Activated T-helper 9 cell treated with anti-CD3 and anti-CD28 coated beads, Interleukin-2, amount 50 U/mL, for 16 hours (primary cell): ENCODE data around the gene NTN3.
"Not testable (repeated sequence)": the region's sequence is repeated elsewhere in the genome, so short reads cannot be mapped to it uniquely, and the experiment has no call there.

Source experiments
- DNase-seq: peaks from one replicate; pipeline ENCODE4 v3.0.0-alpha.2; 2020; ENCODE audit warnings: low read depth

The NTN3 gene

DNA sequence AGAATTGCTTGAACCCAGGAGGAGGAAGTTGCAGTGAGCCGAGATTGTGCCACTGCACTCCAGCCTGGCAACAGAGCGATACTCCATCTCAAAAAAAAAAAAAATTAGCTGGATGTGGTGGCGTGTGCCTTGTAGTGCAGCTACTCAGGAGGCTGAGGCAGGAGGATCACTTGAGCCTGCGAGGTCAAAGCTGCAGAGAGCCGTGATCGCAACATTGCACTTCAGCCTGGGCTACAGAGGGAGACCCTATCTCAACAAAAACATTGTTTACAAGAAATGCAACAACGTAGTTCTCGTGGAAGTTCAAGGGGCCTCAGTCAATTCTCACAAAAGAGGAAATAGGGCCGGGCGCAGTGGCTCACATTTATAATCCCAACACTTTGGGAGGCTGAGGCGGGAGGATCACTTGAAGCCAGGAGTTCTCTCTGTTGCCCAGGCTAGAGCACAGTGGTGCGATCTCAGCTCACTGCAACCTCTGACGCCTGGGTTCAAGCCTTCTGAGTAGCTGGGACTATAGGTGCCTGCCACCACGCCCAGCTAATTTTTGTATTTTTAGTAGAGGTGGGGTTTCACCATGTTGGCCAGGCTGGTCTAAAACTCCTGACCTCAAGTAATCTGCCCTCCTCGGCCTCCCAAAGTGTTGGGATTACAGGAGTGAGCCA, 29.8 kb upstream of the NTN3 start:
- not testable (repeated sequence) for DNase-seq

- DNase-seq, result no peak
Observed at GRCh38 chr16:2443555-2443954, 27.5 kb upstream of the NTN3 start.

DNA sequence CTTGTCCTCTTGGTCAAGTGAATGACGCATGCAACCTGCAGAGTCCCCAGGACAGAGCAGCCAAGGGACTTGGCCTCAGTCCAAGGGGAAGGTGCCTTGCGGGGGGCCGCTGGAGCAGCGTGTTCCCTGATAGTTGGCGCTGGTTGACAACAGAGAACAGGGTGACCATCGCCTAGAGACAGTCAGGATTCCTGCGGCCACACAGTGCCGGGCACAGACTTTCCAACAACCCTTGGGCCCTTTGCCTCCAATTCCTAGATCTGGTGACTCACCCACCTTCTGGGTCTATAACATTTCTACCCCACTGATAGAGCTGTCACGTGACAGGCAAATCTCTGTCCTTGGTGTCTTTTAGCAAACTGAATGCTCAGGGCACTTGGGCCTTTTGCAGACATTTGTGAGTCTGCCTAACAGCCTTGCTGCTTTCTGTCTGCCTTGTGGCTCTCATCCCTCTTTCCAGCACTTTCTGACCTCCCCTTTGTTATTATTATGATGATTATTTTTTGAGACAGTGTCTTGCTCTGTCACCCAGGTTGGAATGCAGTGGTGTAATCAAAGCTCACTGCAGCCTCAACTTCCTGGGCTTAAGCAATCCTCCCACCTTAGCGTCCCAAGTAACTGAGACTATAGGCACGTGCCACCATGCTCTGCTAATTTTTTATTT, 23.0 kb upstream of the NTN3 start:
- DNase-seq, result no peak

GRCh38 chr16:2449118-2449517, 22.0 kb upstream of the NTN3 start:
- no peak for DNase-seq

GRCh38 chr16:2450535-2450934, 20.6 kb upstream of the NTN3 start:
- DNase-seq, result no peak

- DNase-seq, result no peak
Observed at GRCh38 chr16:2450975-2451381, 20.1 kb upstream of the NTN3 start.

DNA sequence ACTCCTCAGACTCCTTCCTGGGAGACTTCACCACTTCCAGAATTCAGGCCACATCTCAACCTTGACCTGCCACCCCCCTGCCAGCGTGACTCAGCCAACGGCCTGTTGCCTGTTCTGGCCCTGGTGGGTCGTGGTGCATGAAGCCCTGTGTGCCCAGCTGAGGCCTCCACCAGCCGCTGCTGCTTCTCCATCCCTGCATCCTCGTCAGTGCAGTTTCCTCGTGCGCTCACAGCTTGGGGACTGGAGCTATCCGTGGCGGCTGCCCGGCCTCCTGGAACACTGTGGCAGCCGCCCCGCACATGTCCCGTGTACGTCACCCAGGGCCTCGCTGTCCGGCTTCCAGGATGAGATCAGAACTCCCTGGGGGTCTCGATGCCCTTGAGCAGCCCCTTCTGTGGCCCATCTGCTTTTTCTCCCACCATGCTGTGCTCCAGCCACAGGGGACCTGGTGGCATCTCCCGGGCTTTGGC, 19.2 kb upstream of the NTN3 start:
- no peak for DNase-seq

DNA sequence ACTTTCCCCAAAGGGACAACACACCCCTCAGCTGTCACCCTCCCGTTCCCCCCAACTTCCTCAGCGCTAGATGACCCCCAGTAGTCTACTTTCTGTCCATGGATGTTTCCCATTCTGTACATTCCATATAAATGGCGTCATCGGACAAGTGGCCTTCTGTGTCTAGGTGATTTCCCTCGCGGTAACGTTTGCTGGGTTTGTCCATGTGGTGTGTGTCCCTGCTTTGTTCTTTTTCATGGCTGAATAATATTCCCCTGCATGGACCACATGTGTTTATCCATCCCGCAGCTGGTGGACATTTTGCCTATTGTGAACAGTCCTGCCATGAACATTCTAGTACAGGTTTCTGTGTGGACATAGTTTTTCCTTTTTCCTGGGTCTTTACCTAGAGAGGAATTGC, 18.4 kb upstream of the NTN3 start:
- no peak for DNase-seq

DNA sequence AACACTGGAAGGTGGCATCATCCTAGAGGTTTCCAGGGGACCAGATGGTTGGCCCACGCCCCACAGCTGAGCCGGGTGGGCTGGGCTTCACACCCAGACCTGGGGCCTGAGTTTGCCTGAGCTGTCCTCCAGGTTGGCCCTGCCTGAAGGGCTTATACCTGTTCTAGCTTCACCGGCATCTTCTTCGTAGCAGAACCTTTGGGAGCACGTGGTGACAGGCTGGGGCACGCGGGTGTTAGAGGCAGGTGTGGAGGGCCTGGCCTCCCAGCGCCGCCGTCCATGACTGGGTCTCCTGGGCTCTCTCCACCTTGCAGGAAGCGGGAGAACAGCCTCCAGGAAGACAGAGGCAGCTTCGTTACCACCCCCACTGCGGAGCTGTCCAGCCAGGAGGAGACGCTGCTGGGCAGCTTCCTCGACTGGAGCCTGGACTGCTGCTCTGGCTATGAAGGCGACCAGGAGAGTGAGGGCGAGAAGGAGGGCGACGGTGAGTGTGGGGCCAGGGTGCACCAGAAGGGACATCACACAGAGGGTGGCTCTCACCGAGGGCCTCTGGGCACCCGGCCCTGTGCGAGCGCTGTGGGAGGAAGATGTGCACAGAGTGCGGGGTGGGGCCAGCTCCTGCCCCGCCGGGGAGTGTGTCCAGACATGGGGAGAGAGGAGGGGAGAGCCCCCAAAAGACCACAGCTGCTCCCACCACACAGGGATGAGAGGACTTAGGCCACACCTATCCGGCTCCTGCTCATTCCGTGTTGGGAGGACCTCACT, 15.8 kb upstream of the NTN3 start:
- no peak for DNase-seq

DNA sequence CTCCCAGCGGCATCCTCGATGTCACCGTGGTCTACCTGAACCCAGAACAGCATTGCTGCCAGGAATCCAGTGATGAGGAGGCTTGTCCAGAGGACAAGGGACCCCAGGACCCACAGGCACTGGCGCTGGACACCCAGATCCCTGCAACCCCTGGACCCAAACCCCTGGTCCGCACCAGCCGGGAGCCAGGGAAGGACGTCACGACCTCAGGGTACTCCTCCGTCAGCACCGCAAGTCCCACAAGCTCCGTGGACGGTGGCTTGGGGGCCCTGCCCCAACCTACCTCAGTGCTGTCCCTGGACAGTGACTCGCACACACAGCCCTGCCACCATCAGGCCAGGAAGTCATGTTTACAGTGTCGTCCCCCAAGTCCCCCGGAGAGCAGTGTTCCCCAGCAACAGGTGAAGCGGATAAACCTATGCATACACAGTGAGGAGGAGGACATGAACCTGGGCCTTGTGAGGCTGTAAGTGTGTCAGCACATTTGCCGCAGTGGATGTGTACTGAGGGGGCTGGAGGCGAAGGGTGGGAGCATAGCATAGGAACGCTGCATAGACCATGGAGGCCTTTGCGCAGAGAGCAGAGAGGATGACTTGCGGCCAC, 14.4 kb upstream of the NTN3 start:
- DNase-seq, result no peak

GRCh38 chr16:2457267-2457666, 13.8 kb upstream of the NTN3 start:
- DNase-seq, result no peak

DNA sequence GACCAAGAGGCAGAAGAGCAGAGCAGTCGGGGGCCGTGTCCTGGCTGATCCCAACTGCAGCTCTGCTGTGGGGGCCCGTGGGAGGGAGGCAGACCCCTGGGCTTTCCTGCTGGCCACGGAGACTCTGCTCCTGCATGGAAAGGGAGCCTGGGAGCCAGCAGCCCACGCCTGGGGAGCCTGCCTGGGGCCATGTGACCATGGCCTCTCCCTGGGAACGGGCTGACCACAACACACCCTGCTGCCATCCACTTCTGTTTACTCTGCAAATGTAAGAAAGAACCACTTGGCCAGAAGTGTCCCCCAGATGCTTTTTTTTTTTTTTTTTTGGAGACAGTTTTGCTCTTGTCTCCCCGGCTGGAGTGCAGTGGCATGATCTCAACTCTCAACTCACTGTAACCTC, 13.2 kb upstream of the NTN3 start:
- no peak for DNase-seq

- no peak for DNase-seq
Observed at GRCh38 chr16:2458887-2459646, 12.0 kb upstream of the NTN3 start.

GRCh38 chr16:2459647-2460390, 11.3 kb upstream of the NTN3 start, which contains the start of gene TEDC2:
Gene TEDC2 (plus strand): TSS chr16:2460109. CDS start chr16:2460145, 36 bp downstream.
- DNase-seq, result peak; percentile 95

DNA sequence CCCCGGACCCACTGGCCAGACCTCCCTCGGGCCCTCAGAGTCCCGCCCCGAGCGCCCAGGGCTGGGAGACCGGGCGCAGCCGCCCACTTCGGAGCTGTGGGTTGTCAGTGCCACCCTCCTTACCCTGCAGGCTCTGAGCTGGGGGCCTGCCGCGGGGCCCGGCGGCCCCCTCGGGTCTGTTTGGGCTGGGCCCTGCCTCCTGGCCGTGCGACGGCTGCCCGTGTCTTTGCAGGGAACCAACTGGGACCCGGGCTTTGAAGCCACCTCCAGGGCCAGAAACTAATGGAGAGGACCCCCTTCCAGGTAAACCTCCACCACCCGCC, 10.7 kb upstream of the NTN3 start:
- DNase-seq, result no peak

DNA sequence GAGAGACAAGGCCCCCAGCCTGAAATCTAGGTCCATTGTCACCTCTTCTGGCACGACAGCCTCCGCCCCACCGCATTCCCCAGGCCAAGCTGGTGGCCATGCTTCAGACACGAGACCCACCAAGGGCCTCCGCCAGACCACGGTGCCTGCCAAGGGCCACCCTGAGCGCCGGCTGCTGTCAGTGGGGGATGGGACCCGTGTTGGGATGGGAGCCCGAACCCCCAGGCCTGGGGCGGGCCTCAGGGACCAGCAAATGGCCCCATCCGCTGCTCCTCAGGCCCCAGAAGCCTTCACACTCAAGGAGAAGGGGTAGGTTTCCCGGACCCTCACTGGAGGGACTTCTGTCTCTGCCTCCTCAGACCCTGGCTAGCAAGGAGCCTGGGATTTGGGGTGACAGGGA, 10.2 kb upstream of the NTN3 start:
- DNase-seq, result no peak

GRCh38 chr16:2462031-2462866, 8.8 kb upstream of the NTN3 start:
- DNase-seq, result no peak

DNA sequence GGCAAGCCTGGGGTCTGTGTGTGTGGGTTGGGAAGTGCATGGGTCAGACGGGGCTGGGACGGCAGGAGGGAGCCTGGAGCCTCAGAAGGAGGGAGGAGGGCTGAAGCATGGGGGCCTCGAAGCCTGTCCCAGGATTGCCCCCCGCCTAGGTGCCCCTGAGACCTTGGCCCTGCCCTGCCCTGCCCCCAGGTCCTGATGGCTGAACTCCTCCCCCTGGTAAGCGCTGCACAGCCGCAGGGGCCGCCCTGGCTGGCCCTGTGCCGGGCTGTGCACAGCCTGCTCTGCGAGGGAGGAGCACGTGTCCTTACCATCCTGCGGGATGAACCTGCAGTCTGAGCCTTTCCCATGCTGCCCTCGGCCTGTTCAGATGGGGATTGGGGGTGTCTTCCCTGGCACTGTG, 6.8 kb upstream of the NTN3 start:
- no peak for DNase-seq

- no peak for DNase-seq
Observed at GRCh38 chr16:2465653-2466415, 5.3 kb upstream of the NTN3 start.
